H1 (cell line): Measurements from ENCODE around the gene PPP1R1B. TPM values are rescaled to one million over a fixed set of nuclear protein-coding genes. Genes with fewer than 3 reads are reported as not detected.

ENCODE experiments used
- ASH2L ChIP-seq: fragments of 200-600, 300-600 bp; sonication (generic); IDR thresholded peaks from one replicate; pipeline ENCODE4 v1.7.1; 2017; ENCODE audit warnings: low read length
- BACH1 ChIP-seq: IDR thresholded peaks from 2 replicates; pipeline ENCODE4 v1.6.1; 2012; ENCODE audit warnings: low read length, improper control_type of control experiment
- POLR2AphosphoS5 ChIP-seq: IDR thresholded peaks from 2 replicates; pipeline ENCODE4 v1.6.1; 2011; ENCODE audit warnings: low read depth, low read length
- polyA plus RNA-seq, 7 experiments: library from polyadenylated mRNA; depleted of rRNA in 3 of 7; stranded (reverse) in 5 of 7; unstranded in 2 of 7; fragments of >200 nt in 5 of 7; fragments of 200-250 nt in 2 of 7; gene quantifications; 1 replicate in 5 of 7; 2 replicates in 1 of 7; 4 replicates in 1 of 7; pipeline versions ENCODE4 v1.2.1 to v1.2.3, GENCODE V29; 2011 to 2013; ENCODE audit warnings: missing spikeins in 2 of 7, mixed read lengths in 2 of 7
- total RNA-seq: library from RNA; stranded (reverse); fragmentation: NEBNext Ultra II Directional; extraction: Animal tissue kit (Norgen Biotek cat#: 25700); gene quantifications from 2 replicates; pipeline ENCODE4 v1.2.1, GENCODE V29; 2021
- TF ChIP-seq, protein P1 (sequence below): IDR thresholded peaks from 2 replicates; pipeline ENCODE4 v1.6.1; 2012; ENCODE audit warnings: low read length, inconsistent platforms

Gene PPP1R1B
- total and polyA plus RNA-seq, 2 of the 8 experiments (the other 6 are each of a cell fraction or from before 2014, with no cell fraction given), result 10.7 to 22.3 TPM

DNA sequence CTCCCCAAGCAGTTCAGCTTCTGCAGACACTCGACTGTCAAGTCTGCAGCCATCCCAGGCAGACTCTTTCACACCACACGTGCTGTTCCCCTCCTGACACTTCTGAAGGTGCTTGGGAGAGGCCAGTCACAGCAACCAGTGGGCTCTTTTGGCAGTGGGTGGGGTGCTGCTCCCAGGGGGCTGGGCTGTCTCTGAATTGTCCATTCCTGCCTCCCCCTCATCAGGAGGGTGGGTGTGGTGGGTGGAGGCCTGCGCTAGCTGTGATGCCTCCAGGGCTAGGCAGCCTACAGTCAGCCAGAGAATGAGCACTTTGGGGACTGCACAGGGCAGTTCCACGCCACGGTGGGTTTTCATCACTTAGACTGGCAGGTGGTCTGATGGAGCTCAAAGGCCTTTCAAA, 20.5 kb downstream of the PPP1R1B start (continued):
- TF ChIP-seq BACH1, result no peak
- TF ChIP-seq ASH2L, result no peak
- TF ChIP-seq, protein P1, sequence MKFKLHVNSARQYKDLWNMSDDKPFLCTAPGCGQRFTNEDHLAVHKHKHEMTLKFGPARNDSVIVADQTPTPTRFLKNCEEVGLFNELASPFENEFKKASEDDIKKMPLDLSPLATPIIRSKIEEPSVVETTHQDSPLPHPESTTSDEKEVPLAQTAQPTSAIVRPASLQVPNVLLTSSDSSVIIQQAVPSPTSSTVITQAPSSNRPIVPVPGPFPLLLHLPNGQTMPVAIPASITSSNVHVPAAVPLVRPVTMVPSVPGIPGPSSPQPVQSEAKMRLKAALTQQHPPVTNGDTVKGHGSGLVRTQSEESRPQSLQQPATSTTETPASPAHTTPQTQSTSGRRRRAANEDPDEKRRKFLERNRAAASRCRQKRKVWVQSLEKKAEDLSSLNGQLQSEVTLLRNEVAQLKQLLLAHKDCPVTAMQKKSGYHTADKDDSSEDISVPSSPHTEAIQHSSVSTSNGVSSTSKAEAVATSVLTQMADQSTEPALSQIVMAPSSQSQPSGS, result no peak
- no peak for TF ChIP-seq POLR2AphosphoS5
